B cell (primary cell): Measurements from ENCODE around the gene CHMP1A.

ENCODE experiments used
- CTCF ChIP-seq: fragments of 200-600 bp; IDR thresholded peaks from one replicate; pipeline ENCODE4 v1.8.0; 2022; ENCODE audit warnings: antibody characterized with exemption, mild to moderate bottlenecking
- EZH2 ChIP-seq: IDR thresholded peaks from 2 replicates; pipeline ENCODE4 v1.6.1; 2012; ENCODE audit warnings: borderline replicate concordance, low read depth, mild to moderate bottlenecking, moderate library complexity, low read length; ENCODE audit not compliant: insufficient read depth, poor library complexity, severe bottlenecking

GRCh38 chr16:89685916-89686315 lies 28.4 kb upstream of the CHMP1A start:
- TF ChIP-seq CTCF (no peak), EZH2 (no peak)
